Measurements from ENCODE around the gene TEX54. TPM values are rescaled to one million over a fixed set of nuclear protein-coding genes. Genes with fewer than 3 reads are reported as not detected.

Gene TEX54
- total RNA-seq, 1 donor from 2014 or later: not detected

- Histone ChIP-seq H3K36me3 (peaks cover 20 to 33% of the 10 kb centered on the region in 2 donors), H3K4me1 (peaks cover 10 to 15% of the 10 kb centered on the region in 2 donors), H3K9me3 (no peaks in the 10 kb centered on the region), H3K27ac (no peak overlapping the region), H3K4me3 (no peak overlapping the region), H3K27me3 (no peaks in the 10 kb centered on the region)
- intact Hi-C loops (cut with DNase I): no loop called here
- no peak for DNase-seq (ENCODE audit: low spot score in 2 of 2)
- TF ChIP-seq CTCF (IDR thresholded peaks at IDR 0.05): no peak
Measured at GRCh38 chr11:62853279-62853965, 20.8 kb upstream of the TEX54 start.

- intact Hi-C loops (cut with DNase I): no loop called here
- DNase-seq (ENCODE audit: low spot score in 2 of 2): no peak
- H3K4me1 ChIP-seq: peaks cover 10 to 15% of the 10 kb centered on the region in 2 donors
- H3K27me3 ChIP-seq: no peaks in the 10 kb centered on the region
- H3K36me3 ChIP-seq: peaks cover 20 to 33% of the 10 kb centered on the region in 2 donors
- no peak overlapping the region for H3K27ac ChIP-seq
- no peak for TF ChIP-seq CTCF (IDR thresholded peaks at IDR 0.05)
- no peak overlapping the region for H3K4me3 ChIP-seq
- no peaks in the 10 kb centered on the region for H3K9me3 ChIP-seq
Measured at GRCh38 chr11:62852523-62853188, 20.0 kb upstream of the TEX54 start.

- no peak for TF ChIP-seq CTCF (IDR thresholded peaks at IDR 0.05)
- H3K27ac ChIP-seq: no peak overlapping the region
- no peaks in the 10 kb centered on the region for H3K27me3 ChIP-seq
- peaks cover 20 to 33% of the 10 kb centered on the region in 2 donors for H3K36me3 ChIP-seq
- intact Hi-C loops (cut with DNase I): no loop called here
- no peak overlapping the region for H3K4me3 ChIP-seq
- no peak for DNase-seq (ENCODE audit: low spot score in 2 of 2)
- no peaks in the 10 kb centered on the region for H3K9me3 ChIP-seq
- H3K4me1 ChIP-seq: peaks cover 10 to 15% of the 10 kb centered on the region in 2 donors
Measured at GRCh38 chr11:62851807-62852522, 19.3 kb upstream of the TEX54 start.

- Histone ChIP-seq H3K4me3 (no peak overlapping the region), H3K36me3 (peaks cover 20 to 33% of the 10 kb centered on the region in 2 donors), H3K27me3 (no peaks in the 10 kb centered on the region), H3K9me3 (no peaks in the 10 kb centered on the region), H3K27ac (no peak overlapping the region), H3K4me1 (peaks cover 10 to 15% of the 10 kb centered on the region in 2 donors)
- TF ChIP-seq CTCF (IDR thresholded peaks at IDR 0.05): no peak
- DNase-seq (ENCODE audit: low spot score in 2 of 2): no peak
- intact Hi-C loops (cut with DNase I): no loop called here
Measured at GRCh38 chr11:62850911-62851806, 18.5 kb upstream of the TEX54 start.

GRCh38 chr11:62847767-62848314, 15.2 kb upstream of the TEX54 start:
- intact Hi-C loops (cut with DNase I): no loop called here
- TF ChIP-seq CTCF (IDR thresholded peaks at IDR 0.05): no peak
- DNase-seq (ENCODE audit: low spot score in 2 of 2): no peak

More at GRCh38 chr11:62847767-62848314, 15.2 kb upstream of the TEX54 start:
- H3K27ac ChIP-seq: no peak overlapping the region
- H3K36me3 ChIP-seq: peaks cover 10 to 17% of the 10 kb centered on the region in 2 donors
- H3K4me1 ChIP-seq: no peaks in the 10 kb centered on the region
- H3K4me3 ChIP-seq: no peak overlapping the region
- no peaks in the 10 kb centered on the region for H3K27me3 ChIP-seq
- no peaks in the 10 kb centered on the region for H3K9me3 ChIP-seq
